Spleen (tissue), 7 donors: Measurements from ENCODE around the gene NXNL2.

Source experiments
- POLR2A ChIP-seq, 3 donors: fragments of 450-650 bp; IDR thresholded peaks; one replicate each; pipeline ENCODE4 v1.5.1; 2017; ENCODE audit warnings: antibody characterized with exemption in 3 of 3, mild to moderate bottlenecking in 1 of 3
- POLR2AphosphoS5 ChIP-seq, 3 donors: sonication (generic); formaldehyde crosslinking; IDR thresholded peaks; one replicate each; pipeline ENCODE4 v1.5.1; 2017; ENCODE audit warnings: antibody characterized with exemption in 3 of 3
- TF ChIP-seq, protein P1 (sequence below), 11 experiments: fragments of 200-600 bp in 7 of 11; fragments of 450-650 bp in 4 of 11; sonication (generic) in 4 of 11; IDR thresholded peaks in 8 of 11; conservative IDR thresholded peaks in 3 of 11; 1 replicate in 7 of 11; 2 replicates in 4 of 11; pipeline versions ENCODE4 v1.4.0 to v1.8.0; 2016 to 2021; ENCODE audit warnings: antibody characterized with exemption in 11 of 11, inconsistent platforms in 4 of 11, mild to moderate bottlenecking in 1 of 11
- donor health status: DM: no; HTN: no; CAD: no; lungs with moderate emphysema.
- donor health status: DM: no; HTN: no; CAD: no.
- donor health status: DM: no; HTN: no; CAD: no.

DNA sequence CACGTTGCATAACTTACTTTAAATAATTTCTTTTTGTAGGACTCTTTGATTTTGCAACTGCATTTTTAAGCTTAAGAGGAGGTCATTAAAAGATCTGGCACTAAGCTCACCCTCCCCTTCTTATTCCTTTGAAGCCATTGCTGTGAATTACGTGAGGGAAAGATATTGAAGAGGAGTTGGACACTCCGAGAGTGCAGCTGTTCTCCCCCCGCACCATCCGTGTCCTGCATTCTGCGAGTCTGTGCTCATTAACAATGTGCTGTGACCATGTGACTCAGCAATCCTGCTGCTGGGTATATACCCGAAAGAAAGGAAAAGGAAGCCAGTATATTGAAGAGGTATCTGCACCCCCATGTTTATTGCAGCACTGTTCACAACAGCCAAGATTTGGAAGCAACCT is 40.0 kb downstream of the NXNL2 start:
- TF ChIP-seq, protein P1, sequence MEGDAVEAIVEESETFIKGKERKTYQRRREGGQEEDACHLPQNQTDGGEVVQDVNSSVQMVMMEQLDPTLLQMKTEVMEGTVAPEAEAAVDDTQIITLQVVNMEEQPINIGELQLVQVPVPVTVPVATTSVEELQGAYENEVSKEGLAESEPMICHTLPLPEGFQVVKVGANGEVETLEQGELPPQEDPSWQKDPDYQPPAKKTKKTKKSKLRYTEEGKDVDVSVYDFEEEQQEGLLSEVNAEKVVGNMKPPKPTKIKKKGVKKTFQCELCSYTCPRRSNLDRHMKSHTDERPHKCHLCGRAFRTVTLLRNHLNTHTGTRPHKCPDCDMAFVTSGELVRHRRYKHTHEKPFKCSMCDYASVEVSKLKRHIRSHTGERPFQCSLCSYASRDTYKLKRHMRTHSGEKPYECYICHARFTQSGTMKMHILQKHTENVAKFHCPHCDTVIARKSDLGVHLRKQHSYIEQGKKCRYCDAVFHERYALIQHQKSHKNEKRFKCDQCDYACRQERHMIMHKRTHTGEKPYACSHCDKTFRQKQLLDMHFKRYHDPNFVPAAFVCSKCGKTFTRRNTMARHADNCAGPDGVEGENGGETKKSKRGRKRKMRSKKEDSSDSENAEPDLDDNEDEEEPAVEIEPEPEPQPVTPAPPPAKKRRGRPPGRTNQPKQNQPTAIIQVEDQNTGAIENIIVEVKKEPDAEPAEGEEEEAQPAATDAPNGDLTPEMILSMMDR (IDR thresholded peaks at IDR 0.05 in 8 of 11, conservative IDR thresholded peaks at IDR 0.05 in 3 of 11): no peak
- TF ChIP-seq POLR2A (IDR thresholded peaks at IDR 0.05) (no peak), POLR2AphosphoS5 (IDR thresholded peaks at IDR 0.05) (no peak)
